ENCODE data around the gene FGD2. TPM values are rescaled to one million over a fixed set of nuclear protein-coding genes. Genes with fewer than 3 reads are reported as not detected.

Gene FGD2
- total and polyA plus RNA-seq, 9 of the 15 experiments (the other 6 are each of a cell fraction or from before 2014, with no cell fraction given) = 0.09 TPM; not detected in 8

- TF ChIP-seq CEBPG (CRISPR knock-in tag; IDR thresholded peaks at IDR 0.05) (no peak), CEBPG (tag; conservative IDR thresholded peaks at IDR 0.05 in 1 of 2, IDR thresholded peaks at IDR 0.05 in 1 of 2) (no peak), UBTF (IDR thresholded peaks at IDR 0.05; ENCODE audit: borderline replicate concordance in 1 of 2, low read depth in 2 of 2, low read length in 2 of 2) (peak in 1 of 2 experiments; percentile 88; a peak in 2 of 4 replicates), SNRNP70 (optimal IDR thresholded peaks at IDR 0.05; ENCODE audit: low read depth, low read length) (no peak), POLR2G (IDR thresholded peaks at IDR 0.05; ENCODE audit: low read depth, low read length) (peak; percentile 62), ADNP (tag; IDR thresholded peaks at IDR 0.05) (no peak), RBBP5 (IDR thresholded peaks at IDR 0.05; ENCODE audit: borderline replicate concordance, insufficient read depth, low read length, poor library complexity, severe bottlenecking) (peak; percentile 69), ZFP36 (IDR thresholded peaks at IDR 0.05; ENCODE audit: low read depth, low read length, partially characterized antibody) (no peak), SRSF7 (optimal IDR thresholded peaks at IDR 0.05; ENCODE audit: low read depth, low read length) (no peak), JUND (IDR thresholded peaks at IDR 0.05; ENCODE audit: borderline replicate concordance, low read depth, low read length) (peak; percentile 96), JUND (tag; IDR thresholded peaks at IDR 0.05; ENCODE audit: borderline replicate concordance, low read depth, low read length) (peak; percentile 96; the same call in 2 of the 3 replicates), SIRT6 (IDR thresholded peaks at IDR 0.05; ENCODE audit: low read depth, low read length) (no peak), ZNF318 (IDR thresholded peaks at IDR 0.05; ENCODE audit: borderline replicate concordance in 1 of 2, low read depth in 1 of 2) (peak in 1 of 2 experiments; percentile 78; a peak in 1 of 4 replicates), NR4A1 (CRISPR knock-in tag; IDR thresholded peaks at IDR 0.05) (no peak), NR4A1 (tag; IDR thresholded peaks at IDR 0.05) (peak; percentile 84; the same call in 1 of the 2 replicates), EP300 (IDR thresholded peaks at IDR 0.05; ENCODE audit: low read length) (peak; percentile 95)
Measured at GRCh38 chr6:37059344-37060194, 54.1 kb downstream of the FGD2 start (continued).
